T-helper 22 cell (primary cell): ENCODE results near the gene BICDL2.

ENCODE experiments used
- DNase-seq: peaks from one replicate; pipeline ENCODE4 v3.0.0-alpha.2; 2020; ENCODE audit warnings: low read depth

BICDL2 gene

GRCh38 chr16:3023669-3024478 is 12.9 kb downstream of the BICDL2 start, which contains the start of the genes HCFC1R1 and THOC6:
Gene HCFC1R1, minus strand, starts transcription at chr16:3023942. Its CDS starts 1 bp downstream, at chr16:3023941.
Gene THOC6, plus strand, starts transcription at chr16:3024035. Its CDS starts 292 bp downstream, at chr16:3024327.
- DNase-seq, result peak; percentile 92

- no peak for DNase-seq
Measured at GRCh38 chr16:3023415-3023668, 13.4 kb downstream of the BICDL2 start.

- DNase-seq, result no peak
Measured at GRCh38 chr16:3022684-3023414, 13.9 kb downstream of the BICDL2 start.

GRCh38 chr16:3022208-3022683 is 14.5 kb downstream of the BICDL2 start:
- peak; percentile 76 for DNase-seq

- peak; percentile 86 for DNase-seq
Measured at GRCh38 chr16:3021449-3022207, 15.1 kb downstream of the BICDL2 start.

GRCh38 chr16:3020604-3021448 is 15.9 kb downstream of the BICDL2 start:
- peak; percentile 79 for DNase-seq

- DNase-seq, result peak; percentile 53
Measured at GRCh38 chr16:3020247-3020603, 16.5 kb downstream of the BICDL2 start, which contains the start of gene TNFRSF12A. Gene TNFRSF12A, plus strand, starts transcription at chr16:3020368. Its CDS starts 30 bp downstream, at chr16:3020398.

GRCh38 chr16:3019594-3020246 is 17.0 kb downstream of the BICDL2 start:
- DNase-seq, result no peak

GRCh38 chr16:3017794-3018506 is 18.8 kb downstream of the BICDL2 start, which contains the start of gene CLDN6:
Gene CLDN6, minus strand, starts transcription at chr16:3018183. Its CDS starts 2,162 bp downstream, at chr16:3016021.
- DNase-seq, result no peak

GRCh38 chr16:3017344-3017743 is 19.4 kb downstream of the BICDL2 start:
- no peak for DNase-seq

GRCh38 chr16:3015865-3016521 is 20.8 kb downstream of the BICDL2 start:
- no peak for DNase-seq

GRCh38 chr16:3014971-3015370 is 21.8 kb downstream of the BICDL2 start:
- no peak for DNase-seq

- DNase-seq, result no peak
Measured at GRCh38 chr16:3013998-3014690, 22.6 kb downstream of the BICDL2 start.

- no peak for DNase-seq
Measured at GRCh38 chr16:3013491-3013951, 23.2 kb downstream of the BICDL2 start.

- no peak for DNase-seq
Measured at GRCh38 chr16:3012828-3013420, 23.8 kb downstream of the BICDL2 start, which contains the start of gene CLDN9. Gene CLDN9, plus strand, starts transcription at chr16:3012923. Its CDS starts 440 bp downstream, at chr16:3013363.

GRCh38 chr16:3012246-3012645 is 24.5 kb downstream of the BICDL2 start:
- DNase-seq, result no peak

GRCh38 chr16:3010510-3010909 is 26.2 kb downstream of the BICDL2 start:
- DNase-seq, result no peak
